OCI-LY3 (cell line): ENCODE measurements around the gene ETFB.

Source experiments
- H2AFZ ChIP-seq: fragments of 200-600, 300-600 bp; shearing (Covaris generic); 2 replicates; pipeline ENCODE4 v1.6.0; 2014; ENCODE audit warnings: antibody characterized with exemption, low read depth, low read length
- H3K27ac ChIP-seq: fragments of 200-600, 300-600 bp; sonication (generic); 2 replicates; pipeline ENCODE4 v1.5.1; 2014; ENCODE audit warnings: mild to moderate bottlenecking, low read length, moderate library complexity, mixed read lengths
- H3K27me3 ChIP-seq: fragments of 200-600, 300-600 bp; sonication (generic); 2 replicates; pipeline ENCODE4 v1.6.1; 2014; ENCODE audit warnings: low read depth, low read length, mixed read lengths
- H3K36me3 ChIP-seq: fragments of 200-600, 300-600 bp; sonication (generic); replicated peaks from 2 replicates; pipeline ENCODE3; 2014; ENCODE audit warnings: low read depth, low read length, mixed read lengths
- H3K4me1 ChIP-seq: fragments of 300-600, 200-600 bp; sonication (generic); 2 replicates; pipeline ENCODE4 v1.6.1; 2014; ENCODE audit warnings: low read length, mixed read lengths
- H3K4me2 ChIP-seq: fragments of 200-600, 300-600 bp; sonication (generic); 2 replicates; pipeline ENCODE4 v1.6.1; 2014; ENCODE audit warnings: low read length, mixed read lengths
- H3K4me3 ChIP-seq: fragments of 300-600, 200-600 bp; sonication (generic); 2 replicates; pipeline ENCODE4 v1.5.1; 2014; ENCODE audit warnings: antibody characterized with exemption, mild to moderate bottlenecking, low read length, moderate library complexity
- H3K79me2 ChIP-seq: fragments of 300-600, 200-600 bp; shearing (Covaris generic); 2 replicates; pipeline ENCODE4 v1.6.1; 2014; ENCODE audit warnings: mild to moderate bottlenecking, low read length, mixed read lengths
- H3K9ac ChIP-seq: fragments of 300-600, 200-600 bp; shearing (Covaris generic); 2 replicates; pipeline ENCODE4 v1.6.0; 2014; ENCODE audit warnings: mild to moderate bottlenecking, low read length, moderate library complexity
- H3K9me3 ChIP-seq: fragments of 200-600, 300-600 bp; shearing (Covaris generic); 2 replicates; pipeline ENCODE4 v1.6.1; 2014; ENCODE audit warnings: low read length, mixed read lengths; ENCODE audit not compliant: insufficient read depth
- H4K20me1 ChIP-seq: fragments of 200-600, 300-600 bp; sonication (generic); 2 replicates; pipeline ENCODE4 v1.6.1; 2016; ENCODE audit warnings: low read length, mixed read lengths; ENCODE audit not compliant: insufficient read depth
- EZH2phosphoT487 ChIP-seq: fragments of 200-600 bp; shearing (Covaris generic); IDR thresholded peaks from 2 replicates; pipeline ENCODE4 v1.6.1; 2018; ENCODE audit warnings: antibody characterized with exemption, mixed run types, low read depth
- TF ChIP-seq, protein P1 (sequence below): fragments of 200-600, 300-600 bp; sonication (generic); IDR thresholded peaks from 2 replicates; pipeline ENCODE4 v1.5.1; 2014; ENCODE audit warnings: antibody characterized with exemption, low read length, low read depth

The ETFB gene

DNA sequence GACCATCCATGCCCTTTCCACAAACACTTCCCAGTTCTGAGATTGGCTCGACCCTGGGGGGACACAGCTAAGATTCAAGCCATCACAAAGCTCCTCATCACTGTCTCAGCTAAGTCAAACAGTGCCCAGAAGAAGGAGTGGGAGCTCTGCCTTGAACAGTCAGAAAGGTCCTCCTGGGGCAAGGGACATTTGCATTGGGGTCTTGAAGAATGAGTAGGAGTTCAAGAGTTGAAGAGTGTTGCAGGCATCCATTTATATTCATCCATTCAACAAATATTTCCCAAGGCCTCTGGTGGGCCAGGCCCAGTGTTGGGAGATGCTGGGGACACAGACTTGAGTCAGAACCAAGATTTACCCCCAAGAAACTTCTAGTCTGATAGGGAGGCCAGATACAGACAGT is 48.2 kb downstream of the ETFB start:
- Histone ChIP-seq H2AFZ (no peak overlapping the region), H3K4me2 (no peak overlapping the region), H3K4me3 (no peak overlapping the region), H3K27me3 (peaks cover 16% of the 10 kb centered on the region; the same call in 1 of the 2 replicates), H3K36me3 (no peaks in the 10 kb centered on the region), H3K4me1 (no peaks in the 10 kb centered on the region), H3K79me2 (no peaks in the 10 kb centered on the region), H3K9ac (no peak overlapping the region), H3K9me3 (no peaks in the 10 kb centered on the region), H4K20me1 (no peaks in the 10 kb centered on the region), H3K27ac (no peak overlapping the region)
- TF ChIP-seq EZH2phosphoT487, result no peak
- TF ChIP-seq, protein P1, sequence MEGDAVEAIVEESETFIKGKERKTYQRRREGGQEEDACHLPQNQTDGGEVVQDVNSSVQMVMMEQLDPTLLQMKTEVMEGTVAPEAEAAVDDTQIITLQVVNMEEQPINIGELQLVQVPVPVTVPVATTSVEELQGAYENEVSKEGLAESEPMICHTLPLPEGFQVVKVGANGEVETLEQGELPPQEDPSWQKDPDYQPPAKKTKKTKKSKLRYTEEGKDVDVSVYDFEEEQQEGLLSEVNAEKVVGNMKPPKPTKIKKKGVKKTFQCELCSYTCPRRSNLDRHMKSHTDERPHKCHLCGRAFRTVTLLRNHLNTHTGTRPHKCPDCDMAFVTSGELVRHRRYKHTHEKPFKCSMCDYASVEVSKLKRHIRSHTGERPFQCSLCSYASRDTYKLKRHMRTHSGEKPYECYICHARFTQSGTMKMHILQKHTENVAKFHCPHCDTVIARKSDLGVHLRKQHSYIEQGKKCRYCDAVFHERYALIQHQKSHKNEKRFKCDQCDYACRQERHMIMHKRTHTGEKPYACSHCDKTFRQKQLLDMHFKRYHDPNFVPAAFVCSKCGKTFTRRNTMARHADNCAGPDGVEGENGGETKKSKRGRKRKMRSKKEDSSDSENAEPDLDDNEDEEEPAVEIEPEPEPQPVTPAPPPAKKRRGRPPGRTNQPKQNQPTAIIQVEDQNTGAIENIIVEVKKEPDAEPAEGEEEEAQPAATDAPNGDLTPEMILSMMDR, result no peak

DNA sequence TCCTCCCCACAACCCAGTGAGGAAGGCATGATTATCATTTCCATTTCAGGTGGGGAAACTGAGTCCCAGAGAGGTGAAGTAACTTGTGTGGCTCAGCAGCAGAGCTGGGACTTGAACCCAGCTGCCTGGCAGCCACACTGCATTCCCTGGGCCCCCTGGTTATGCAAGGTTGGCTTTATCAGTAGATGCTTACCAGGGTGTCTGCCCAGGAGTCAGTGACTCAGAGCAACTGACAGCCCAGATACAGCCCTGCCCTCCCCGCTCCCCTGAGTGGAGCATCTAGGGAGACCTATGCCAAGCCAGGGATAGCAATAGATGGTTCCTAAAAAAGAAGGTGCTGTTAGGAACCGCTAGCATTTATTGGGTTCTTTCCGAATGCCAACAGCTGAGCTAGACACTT is 48.8 kb downstream of the ETFB start:
- Histone ChIP-seq H3K27ac (no peak overlapping the region), H4K20me1 (no peaks in the 10 kb centered on the region), H3K27me3 (peaks cover 11% of the 10 kb centered on the region; the same call in 1 of the 2 replicates), H3K4me1 (no peaks in the 10 kb centered on the region), H3K4me3 (no peak overlapping the region), H3K36me3 (no peaks in the 10 kb centered on the region), H2AFZ (no peak overlapping the region), H3K79me2 (no peaks in the 10 kb centered on the region), H3K4me2 (no peak overlapping the region), H3K9ac (no peak overlapping the region), H3K9me3 (no peaks in the 10 kb centered on the region)
- no peak for TF ChIP-seq EZH2phosphoT487
- TF ChIP-seq, protein P1, result no peak

DNA sequence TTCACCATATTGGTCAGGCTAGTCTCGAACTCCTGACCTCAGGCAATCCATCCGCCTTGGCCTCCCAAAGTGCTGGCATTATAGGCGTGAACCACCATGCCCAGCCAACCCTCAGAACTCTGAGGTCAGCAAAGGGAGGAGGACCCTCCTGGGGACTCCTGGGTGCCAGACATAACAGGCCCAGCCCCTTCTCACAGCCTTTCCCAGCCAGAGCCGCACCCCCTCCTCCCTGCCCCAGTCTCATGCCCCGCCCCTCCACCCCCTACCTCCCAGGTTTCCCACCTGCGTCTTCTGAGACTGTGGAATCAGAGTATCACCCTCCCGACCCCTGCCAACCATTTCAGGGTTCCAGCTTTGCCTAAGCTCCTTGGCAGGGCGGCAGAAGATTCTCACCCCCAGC is 49.5 kb downstream of the ETFB start:
- Histone ChIP-seq H3K9me3 (no peaks in the 10 kb centered on the region), H3K27ac (no peak overlapping the region), H4K20me1 (no peaks in the 10 kb centered on the region), H3K27me3 (peaks cover 11% of the 10 kb centered on the region; the same call in 1 of the 2 replicates), H3K79me2 (no peaks in the 10 kb centered on the region), H3K9ac (no peak overlapping the region), H2AFZ (no peak overlapping the region), H3K4me1 (no peaks in the 10 kb centered on the region), H3K4me2 (no peak overlapping the region), H3K4me3 (no peak overlapping the region), H3K36me3 (no peaks in the 10 kb centered on the region)
- TF ChIP-seq, protein P1, result no peak
- no peak for TF ChIP-seq EZH2phosphoT487

DNA sequence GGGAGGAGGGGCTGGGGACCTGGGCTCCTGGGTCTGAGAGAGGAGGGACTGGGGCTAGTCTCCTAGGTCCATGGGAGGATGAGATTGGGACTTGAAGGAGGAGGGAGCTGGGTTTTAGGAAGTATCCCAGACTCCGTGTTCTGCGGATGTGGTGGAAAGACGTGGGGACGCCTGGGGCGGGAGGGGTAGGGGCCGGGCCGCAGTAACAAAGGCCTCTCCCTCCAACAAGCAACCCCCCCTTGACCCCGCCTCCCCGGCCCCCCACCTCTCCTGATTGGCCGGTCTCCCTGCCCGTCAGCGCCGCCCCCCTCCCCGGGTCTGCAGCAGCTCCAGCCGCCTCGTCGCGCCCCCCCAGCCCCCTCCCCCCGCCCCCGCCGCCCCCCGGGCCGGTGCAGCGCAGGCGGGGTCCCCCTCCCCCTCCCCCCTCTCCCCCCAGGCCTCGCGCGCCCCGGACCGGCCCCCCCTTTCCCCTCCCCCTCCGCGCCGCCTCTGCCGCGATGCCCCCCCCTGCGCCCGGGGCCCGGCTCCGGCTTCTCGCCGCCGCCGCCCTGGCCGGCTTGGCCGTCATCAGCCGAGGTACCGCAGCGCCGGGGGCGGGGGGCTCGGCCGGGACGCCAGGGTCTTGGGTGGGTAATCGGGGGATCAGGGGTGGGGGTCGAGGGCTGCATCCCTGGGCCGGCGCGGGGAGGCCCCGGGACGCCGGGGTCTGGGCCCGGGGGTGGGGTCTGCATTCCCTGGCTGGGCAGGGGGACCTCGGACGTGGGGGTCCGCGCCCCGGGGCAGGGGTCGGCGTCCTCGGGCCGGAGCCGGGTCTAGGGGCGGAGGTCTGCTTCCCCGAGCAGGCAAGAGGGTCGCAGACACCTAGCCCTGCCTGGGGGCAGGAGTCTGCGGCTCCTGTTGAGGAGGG is 54.6 kb downstream of the ETFB start, which contains the start of gene IGLON5:
Gene IGLON5, plus strand, starts transcription at position 294 of the 907 bp plus-strand sequence. Its CDS starts 204 bp downstream, at position 498.
- Histone ChIP-seq H3K4me2 (no peak within 1 kb of the TSS), H3K9ac (no peak within 1 kb of the TSS), H3K79me2 (no peaks in the 10 kb centered on the region), H2AFZ (no peak within 1 kb of the TSS), H3K36me3 (no peaks in the 10 kb centered on the region), H3K4me1 (no peaks in the 10 kb centered on the region), H3K9me3 (no peaks in the 10 kb centered on the region), H3K27ac (no peak within 1 kb of the TSS), H4K20me1 (no peaks in the 10 kb centered on the region), H3K4me3 (no peak within 1 kb of the TSS), H3K27me3 (peaks cover 41% of the 10 kb centered on the region)
- TF ChIP-seq, protein P1, result no peak
- no peak for TF ChIP-seq EZH2phosphoT487
